ENCODE measurements around the gene CD4. TPM values are rescaled to one million over a fixed set of nuclear protein-coding genes. Genes with fewer than 3 reads are reported as not detected.

Gene CD4
- total and polyA plus RNA-seq, 2 of the 4 experiments (the other 2 are of a cell fraction) = 5.7 to 15.0 TPM

- no peak overlapping the region for H2BK120ac ChIP-seq (ENCODE audit: low read depth, low read length)
- in situ Hi-C loops (cut with MboI; ENCODE audit: low sequenced_read_pairs) (no loop called here), intact Hi-C loops (cut with micrococcal nuclease) (no loop called here), dilution Hi-C loops (cut with HindIII; ENCODE audit: low sequenced_read_pairs, unreplicated experiment) (no loop called here)
- H3K4ac ChIP-seq (ENCODE audit: low read depth, low read length) = no peak overlapping the region
- no peak overlapping the region for H4K91ac ChIP-seq (ENCODE audit: insufficient read depth, low read depth, low read length)
- H3K56ac ChIP-seq (ENCODE audit: extremely low read depth, insufficient read depth, low read length) = no peak overlapping the region
- no peak for DNase-seq
- no peaks in the 10 kb centered on the region for H3K9me1 ChIP-seq (ENCODE audit: insufficient read depth, low read length)
- no peak overlapping the region for H3K4me2 ChIP-seq (ENCODE audit: low read depth, low read length)
- no peak overlapping the region for H2BK5ac ChIP-seq (ENCODE audit: low read depth, low read length, poor library complexity, severe bottlenecking)
- H2AK9ac ChIP-seq (replicated peaks; ENCODE audit: low read depth, low read length, poor library complexity) = no peak overlapping the region
- no peaks in the 10 kb centered on the region for H3K4me1 ChIP-seq (ENCODE audit: control insufficient read depth, insufficient read depth, low read length)
- ChIA-PET CTCF (no interaction called here), POLR2A (ENCODE audit: unreplicated experiment) (no interaction called here)
- no peak overlapping the region for H3K4me3 ChIP-seq (ENCODE audit: insufficient read depth, low read depth, low read length)
- H3K14ac ChIP-seq (replicated peaks; ENCODE audit: low read depth, low read length) = no peak overlapping the region
- no TSS peak for BruUV-seq (replicated peaks)
- no peak overlapping the region for H2AK5ac ChIP-seq (ENCODE audit: low read depth, low read length)
- ATAC-seq (ENCODE audit: low read depth) = no peak
- no peaks in the 10 kb centered on the region for H3K9me3 ChIP-seq (ENCODE audit: control insufficient read depth, insufficient read depth, low read length)
- H3K9ac ChIP-seq (ENCODE audit: low read depth, low read length) = no peak overlapping the region
- peaks cover 6 to 21% of the 10 kb centered on the region in 2 experiments for H3K79me1 ChIP-seq (ENCODE audit: low read depth in 1 of 2, low read length in 2 of 2)
- H4K8ac ChIP-seq (ENCODE audit: low read depth in 2 of 2, low read length in 2 of 2) = no peak overlapping the region
- H2BK20ac ChIP-seq (ENCODE audit: low read depth, low read length) = no peak overlapping the region
- peaks cover 52% of the 10 kb centered on the region for H3K36me3 ChIP-seq (ENCODE audit: control insufficient read depth, insufficient read depth, low read length)
- WGBS, 2 experiments (ENCODE audit: extremely low coverage in 2 of 2, insufficient read length in 1 of 2) = 100% methylated on average over 1 of the region's 2 CpGs; no CpG with 5 or more reads in 1 of the 2 experiments
- H4K5ac ChIP-seq (ENCODE audit: low read depth, low read length) = no peak overlapping the region
- H2AFZ ChIP-seq (replicated peaks; ENCODE audit: low read length, poor library complexity) = no peak overlapping the region
- H3K27me3 ChIP-seq (ENCODE audit: control insufficient read depth, insufficient read depth, low read length) = no peaks in the 10 kb centered on the region
- no peak overlapping the region for H3K18ac ChIP-seq (ENCODE audit: low read depth, low read length)
- TF ChIP-seq BHLHE40 (IDR thresholded peaks at IDR 0.05; ENCODE audit: low read depth, low read length) = no peak
- no peak for TF ChIP-seq USF2 (IDR thresholded peaks at IDR 0.05; ENCODE audit: low read depth, low read length)
- TF ChIP-seq RFX5 (IDR thresholded peaks at IDR 0.05; ENCODE audit: low read depth, low read length) = no peak
- no peak for TF ChIP-seq CHD1 (IDR thresholded peaks at IDR 0.05; ENCODE audit: low read depth, low read length)
- H2BK15ac ChIP-seq (ENCODE audit: low read depth, low read length) = no peak overlapping the region
- H4K20me1 ChIP-seq (ENCODE audit: insufficient read depth, low read length) = peaks cover 7% of the 10 kb centered on the region
- H3K23ac ChIP-seq (ENCODE audit: low read depth, low read length) = no peak overlapping the region
- H3K27ac ChIP-seq (ENCODE audit: insufficient read depth, low read length) = no peak overlapping the region
Observed at GRCh38 chr12:6847676-6848075, 58.3 kb downstream of the CD4 start.
